Activated T-cell treated with anti-CD3 and anti-CD28 coated beads, Interleukin-2, amount 50 U/mL, for 1 hour (primary cell): ENCODE measurements around the gene KRT34.
"Not testable (repeated sequence)": the region's sequence is repeated elsewhere in the genome, so short reads cannot be mapped to it uniquely, and the experiment has no call there.

Source experiments
- DNase-seq: peaks from one replicate; pipeline ENCODE4 v3.0.0-alpha.2; 2020

The KRT34 gene

DNA sequence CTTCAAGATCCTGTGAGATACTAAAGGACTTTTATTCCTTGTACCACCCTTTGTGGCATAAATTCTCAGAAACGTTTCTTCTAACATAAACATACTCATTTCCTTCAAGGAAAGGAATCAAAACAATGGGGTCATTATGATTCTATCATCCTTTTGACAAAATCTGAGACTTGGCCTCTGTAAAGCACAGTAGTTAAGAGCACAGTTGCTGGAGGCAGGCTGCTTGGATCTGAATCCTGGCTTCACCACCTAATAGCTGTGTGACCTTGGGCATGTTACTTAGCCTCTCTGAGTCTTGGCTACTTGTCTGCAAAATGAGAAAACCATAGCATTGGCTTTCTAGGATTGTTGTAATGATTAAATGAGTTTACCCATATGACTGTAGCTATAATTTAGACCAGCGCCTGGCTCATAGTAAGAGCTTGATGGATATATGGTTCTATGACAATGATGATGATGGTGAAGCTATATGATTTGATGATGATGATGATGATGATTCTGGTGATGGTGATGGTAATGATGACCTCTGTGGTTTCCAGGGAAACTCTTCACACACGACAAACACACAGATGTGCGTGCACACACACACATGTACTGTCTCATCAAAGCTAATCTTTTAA lies 21.4 kb upstream of the KRT34 start:
- DNase-seq: no peak

DNA sequence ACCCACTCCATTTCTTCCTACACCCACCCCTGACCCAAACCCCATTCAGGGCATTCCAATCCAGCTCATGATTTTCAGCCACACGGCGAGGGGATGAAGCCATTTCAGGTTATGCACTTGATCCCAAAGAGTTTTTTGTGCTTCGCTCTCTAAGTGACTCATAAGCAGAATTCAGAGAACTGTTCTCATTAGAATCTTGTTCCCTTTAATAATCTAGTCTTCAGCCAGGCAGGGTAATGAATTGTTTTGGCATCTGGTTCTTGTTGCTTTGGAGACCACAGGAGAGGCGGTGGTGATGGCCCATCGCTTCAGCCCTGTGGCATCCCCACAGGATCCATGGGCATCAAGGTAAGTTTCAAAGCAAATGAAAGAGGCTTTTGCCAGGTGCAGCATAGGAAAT lies 20.1 kb upstream of the KRT34 start:
- no peak for DNase-seq

DNA sequence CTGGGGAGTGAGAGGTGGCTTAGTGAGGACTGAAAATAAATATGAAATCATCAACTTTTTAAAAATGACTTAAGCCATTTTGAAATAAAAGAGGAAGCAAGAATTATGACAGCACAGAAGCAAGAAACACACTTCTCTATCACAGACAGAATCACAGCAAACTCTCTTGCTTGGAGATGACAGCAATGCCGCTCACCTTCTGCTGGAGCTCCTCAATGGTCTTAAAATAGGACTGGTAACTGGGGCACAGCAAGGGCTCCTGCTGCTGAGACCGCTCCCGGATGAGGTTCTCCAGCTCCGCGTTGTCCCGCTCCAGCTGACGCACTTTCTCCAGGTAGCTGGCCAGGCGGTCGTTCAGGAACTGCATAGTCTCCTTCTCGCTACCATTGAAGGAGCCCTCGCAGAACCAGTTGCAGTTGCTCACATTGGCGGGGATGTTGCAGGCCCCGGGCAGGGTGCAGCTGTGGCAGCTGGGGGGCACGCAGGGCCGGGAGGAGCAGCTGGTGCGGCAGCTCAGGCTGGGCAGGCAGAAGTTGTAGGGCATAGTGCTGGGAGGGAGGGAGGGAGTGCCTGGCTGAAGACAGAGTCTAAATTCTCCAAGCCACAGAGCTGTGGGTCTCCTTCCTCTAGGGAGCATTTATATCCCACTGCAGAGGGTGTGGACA lies 15.0 kb upstream of the KRT34 start, which contains the start of gene KRT31:
TSS of gene KRT31 (minus strand) at position 613 of the 665 bp plus-strand sequence. CDS start at position 544, 69 bp downstream.
- DNase-seq: no peak

DNA sequence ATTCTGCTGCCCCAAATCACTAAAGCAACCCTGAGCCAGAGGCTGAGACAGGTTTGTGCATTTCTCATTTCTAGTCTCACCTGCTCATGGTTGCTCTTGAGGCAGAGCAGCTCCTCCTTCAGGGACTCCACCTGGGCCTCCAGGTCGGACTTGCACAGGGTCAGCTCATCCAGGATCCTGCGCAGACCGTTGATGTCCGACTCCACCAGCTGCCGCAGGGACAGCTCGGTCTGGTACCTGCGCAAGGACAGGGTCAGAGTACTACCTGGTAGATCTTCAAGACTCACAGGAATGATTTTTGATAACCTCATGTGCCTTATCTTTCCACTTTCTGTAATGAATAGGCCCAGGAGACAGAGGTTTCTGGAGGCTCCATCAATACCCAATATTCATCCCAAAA lies 14.2 kb upstream of the KRT34 start:
- no peak for DNase-seq

DNA sequence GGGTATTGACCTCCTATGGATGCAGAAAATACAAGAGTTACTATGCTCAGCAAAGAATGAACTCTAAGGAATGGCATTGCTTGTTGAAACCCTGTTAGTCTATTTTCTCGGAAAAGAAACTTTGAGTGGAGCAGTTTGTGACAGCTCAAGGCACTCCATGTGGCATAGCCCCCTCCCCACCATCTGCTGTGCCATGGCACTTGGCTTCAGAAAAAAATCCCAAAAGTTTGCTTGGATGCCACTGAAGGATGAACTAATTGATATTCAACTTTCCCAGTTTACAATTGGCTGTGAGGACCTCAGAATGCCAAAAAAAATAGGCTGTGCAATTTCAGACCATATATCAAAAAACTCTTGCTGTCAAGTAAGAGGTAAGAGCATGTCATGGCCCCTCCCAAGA lies 13.5 kb upstream of the KRT34 start:
- no peak for DNase-seq

DNA sequence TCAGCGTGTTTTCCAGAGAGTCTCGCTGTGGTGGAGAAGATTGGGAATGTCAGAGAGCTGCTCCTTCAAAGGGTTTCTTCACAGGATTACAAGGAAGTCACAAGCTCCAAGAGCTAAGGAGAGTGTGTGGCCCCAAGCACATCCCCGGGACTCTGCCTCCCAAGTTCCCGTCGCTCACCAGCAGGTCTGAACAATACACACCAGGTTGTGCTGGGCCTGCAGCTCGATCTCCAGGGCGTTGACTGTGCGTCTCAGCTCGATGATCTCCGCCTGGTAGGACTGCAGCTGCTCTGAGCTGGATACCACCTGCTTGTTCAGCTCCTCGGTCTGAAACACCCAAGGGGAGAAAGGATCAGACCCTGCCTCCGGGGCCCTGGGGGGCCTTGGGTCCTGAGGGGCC lies 12.9 kb upstream of the KRT34 start:
- DNase-seq: not testable (repeated sequence)

DNA sequence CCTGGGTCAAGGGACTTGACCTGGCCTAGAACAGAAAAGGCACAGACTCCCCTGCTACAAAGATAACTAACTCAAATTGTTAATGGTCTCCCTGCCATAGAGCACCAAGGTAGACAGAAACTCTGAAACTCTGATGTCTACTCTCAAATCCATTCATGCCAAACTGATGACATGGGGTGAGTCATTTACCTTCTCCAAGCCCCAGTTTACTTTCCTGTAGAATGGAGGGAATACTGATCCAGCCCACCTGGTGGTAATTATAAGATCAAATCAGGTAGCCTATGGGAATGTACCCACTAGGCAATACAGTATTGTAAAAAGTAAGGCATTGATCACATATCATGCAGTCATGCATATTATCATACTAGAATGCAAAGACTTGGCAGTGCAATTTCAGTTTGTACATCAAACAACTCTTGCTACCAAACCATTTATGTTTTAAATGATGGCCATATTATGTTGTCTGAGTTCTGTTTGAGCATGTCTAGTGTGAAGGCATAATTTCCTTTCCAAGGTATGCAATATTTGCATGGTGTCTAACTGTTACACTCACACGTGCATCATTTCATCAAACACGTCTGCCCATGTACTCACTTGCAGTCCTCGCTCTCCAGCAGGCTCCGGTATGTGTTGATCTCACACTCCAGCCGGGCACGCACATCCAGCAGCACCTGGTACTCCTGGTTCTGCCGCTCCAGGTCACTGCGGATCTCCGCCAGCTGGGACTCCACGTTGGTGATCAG lies 12.3 kb upstream of the KRT34 start:
- no peak for DNase-seq

DNA sequence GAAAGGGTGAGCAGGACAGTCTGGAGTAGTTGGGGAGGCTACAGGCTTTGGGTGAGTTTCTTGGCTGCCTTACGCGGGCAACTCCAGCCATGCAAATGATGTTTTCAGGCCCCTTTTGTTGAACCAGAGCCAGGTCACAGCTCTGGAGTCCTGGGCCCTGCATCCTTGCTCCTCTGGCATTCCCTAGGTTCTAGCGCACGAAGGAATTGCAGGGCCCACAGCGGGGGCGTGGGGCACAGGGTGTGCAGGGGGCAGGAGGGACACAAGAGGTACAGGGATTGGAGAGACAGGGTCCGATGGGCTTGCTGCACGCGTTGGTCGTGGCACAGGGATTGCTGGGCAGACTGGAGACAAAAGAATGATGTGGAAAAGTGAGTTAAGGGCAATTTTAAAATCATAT lies 11.7 kb upstream of the KRT34 start:
- no peak for DNase-seq

DNA sequence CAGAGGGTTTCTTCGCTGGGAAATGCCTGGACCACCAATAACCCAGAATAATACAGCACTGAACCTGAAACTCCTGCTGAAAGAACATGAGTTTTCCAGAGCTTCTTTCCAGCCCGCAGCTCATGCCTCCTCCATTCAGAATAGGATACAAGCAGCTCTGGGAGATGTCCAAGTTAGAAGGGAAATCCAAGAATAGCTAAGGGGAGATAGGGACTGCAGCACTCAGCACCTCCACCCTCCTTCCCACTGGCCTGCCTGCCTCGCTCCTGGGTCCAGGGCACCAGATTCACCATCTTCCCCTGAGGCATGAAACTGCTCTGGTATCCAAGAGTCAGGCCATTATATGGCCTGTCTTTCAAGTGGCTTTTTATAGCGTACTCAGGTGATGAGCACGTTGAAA lies 11.2 kb upstream of the KRT34 start:
- DNase-seq: no peak

DNA sequence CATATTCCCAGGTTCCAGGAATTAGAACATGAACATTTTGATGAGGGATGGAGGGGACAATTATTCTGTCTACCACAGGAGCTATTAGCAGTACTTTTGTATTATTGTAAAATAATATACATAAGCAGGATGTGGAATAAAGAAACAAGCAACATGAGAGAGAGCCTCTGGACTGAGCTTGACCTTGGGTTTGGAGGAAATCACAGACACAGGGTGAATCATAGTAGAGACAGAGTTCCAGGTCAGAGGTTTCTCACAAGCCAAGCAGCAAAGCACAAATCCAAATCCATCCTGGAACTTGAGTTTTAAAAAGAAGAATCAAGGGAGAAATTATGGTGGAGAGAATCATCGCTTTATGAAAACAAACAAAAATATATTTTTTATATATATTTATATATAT lies 10.2 kb upstream of the KRT34 start:
- DNase-seq: no peak

DNA sequence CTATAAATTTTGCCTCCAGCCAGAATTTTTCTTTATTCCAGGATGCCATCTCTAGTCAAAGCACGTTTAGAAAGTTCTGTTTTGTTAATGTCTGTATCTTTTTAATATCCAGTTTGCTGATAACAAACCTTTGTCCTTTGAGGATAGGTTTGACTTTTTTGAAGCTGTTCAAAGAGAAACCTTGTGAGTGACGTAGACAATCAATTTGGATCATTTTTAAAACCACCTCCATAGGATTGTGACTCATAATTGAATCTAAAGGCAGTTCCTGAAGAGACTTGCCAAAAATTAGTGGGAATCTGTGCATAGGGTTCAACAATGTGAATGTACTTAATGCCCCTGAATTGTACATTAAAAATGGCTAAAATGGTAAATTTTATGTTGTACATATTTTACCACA lies 9.4 kb upstream of the KRT34 start:
- no peak for DNase-seq

DNA sequence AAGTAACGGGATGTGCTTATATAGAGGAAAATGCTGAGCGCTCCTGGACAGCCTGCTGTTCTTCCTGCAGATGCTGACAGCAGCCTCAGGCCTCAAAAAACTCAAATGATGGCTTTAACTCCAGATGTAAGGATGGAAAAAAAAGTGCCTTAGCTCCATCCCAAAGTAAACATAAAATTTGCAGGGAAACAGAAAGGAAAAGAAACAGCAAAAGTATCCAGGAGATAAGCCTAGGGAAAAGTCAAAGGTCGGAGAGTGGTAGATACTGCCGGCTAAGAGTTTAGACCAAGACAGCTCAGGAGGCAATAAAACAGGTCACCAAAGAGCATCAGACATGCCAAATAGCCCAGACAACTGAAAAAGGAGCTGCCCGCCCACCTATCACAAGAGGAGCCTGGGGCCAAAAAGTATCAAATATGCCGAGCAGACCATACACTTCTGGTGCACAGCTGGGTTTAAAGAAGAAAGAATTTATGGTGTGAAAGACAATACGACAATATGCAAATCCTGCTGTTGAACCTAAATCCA lies 8.4 kb upstream of the KRT34 start:
- DNase-seq: no peak

DNA sequence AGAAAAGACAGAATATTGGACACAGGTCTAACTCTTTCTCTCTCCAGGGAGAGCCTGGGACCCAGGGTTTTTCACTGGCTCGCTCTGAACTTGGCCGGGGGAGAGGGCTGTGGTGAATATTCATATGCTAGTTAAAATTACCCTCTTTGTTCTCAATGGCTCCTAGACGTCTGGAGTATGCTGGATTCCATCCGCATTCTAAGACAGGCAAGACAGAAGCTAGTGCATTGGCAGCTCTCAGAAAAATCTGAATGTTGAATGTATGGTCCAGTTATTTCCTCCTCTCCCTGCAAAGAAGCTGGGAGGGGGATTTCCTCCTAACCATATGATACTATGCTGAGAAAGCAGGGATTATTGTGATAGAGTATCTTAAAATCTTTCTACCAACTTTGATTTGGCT lies 5.6 kb upstream of the KRT34 start:
- no peak for DNase-seq

DNA sequence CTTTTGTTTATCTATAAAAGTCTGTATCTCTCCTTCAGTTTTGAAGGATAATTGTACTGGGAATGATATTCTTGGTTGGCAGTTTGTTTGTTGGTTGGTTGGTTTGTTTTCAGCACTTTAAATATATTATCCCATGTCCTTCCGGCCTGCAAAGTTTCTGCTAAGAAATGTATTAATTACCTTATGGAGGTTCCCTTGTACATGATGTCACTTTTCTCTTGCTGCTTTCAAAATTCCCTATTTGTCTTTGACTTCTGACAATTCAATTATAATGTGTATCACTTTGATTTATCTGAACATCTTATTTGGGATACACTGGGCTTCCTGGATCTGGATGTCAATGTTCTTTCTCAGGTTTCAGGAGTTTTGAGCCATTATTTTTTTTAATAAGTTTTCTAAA lies 4.1 kb upstream of the KRT34 start:
- no peak for DNase-seq

DNA sequence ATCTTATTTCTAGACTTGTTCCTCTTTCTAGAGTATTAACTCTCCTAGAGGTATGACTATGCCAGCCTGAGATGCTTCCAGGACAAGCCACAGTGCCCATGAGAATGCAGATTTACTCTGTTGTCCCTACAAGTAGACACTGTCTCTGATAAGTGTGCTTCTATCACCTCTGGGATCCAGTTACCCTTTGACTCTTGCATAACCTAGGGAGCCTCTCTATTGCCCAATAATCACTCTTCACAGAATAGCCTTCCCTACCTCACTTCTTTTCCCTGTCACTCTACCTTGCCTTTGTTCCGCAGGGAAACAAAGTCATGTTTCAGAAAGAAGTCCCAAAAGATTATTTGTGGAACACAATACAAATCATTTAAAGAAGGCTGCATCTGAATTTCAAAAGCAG lies 1.6 kb upstream of the KRT34 start:
- DNase-seq: no peak

DNA sequence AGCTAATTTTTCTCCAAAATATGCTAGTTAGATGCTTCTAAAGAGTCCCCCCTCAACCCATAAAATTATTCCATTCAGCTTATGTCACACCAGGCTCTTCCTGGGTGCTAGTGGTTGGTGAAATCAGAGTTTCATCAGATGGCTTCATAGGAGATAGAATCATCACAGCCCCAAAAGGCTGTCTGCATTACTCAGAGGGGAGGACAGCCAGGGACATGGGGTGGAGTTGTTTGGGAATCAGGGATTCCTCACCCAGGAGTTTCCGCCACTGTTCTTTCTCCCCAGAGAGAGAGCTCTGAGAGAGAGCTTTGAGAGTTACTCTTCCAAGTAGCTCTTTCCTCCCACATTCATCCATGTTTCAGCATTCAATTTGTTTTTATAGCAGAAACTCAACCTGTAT lies 288 bp upstream of the KRT34 start:
- DNase-seq: no peak

DNA sequence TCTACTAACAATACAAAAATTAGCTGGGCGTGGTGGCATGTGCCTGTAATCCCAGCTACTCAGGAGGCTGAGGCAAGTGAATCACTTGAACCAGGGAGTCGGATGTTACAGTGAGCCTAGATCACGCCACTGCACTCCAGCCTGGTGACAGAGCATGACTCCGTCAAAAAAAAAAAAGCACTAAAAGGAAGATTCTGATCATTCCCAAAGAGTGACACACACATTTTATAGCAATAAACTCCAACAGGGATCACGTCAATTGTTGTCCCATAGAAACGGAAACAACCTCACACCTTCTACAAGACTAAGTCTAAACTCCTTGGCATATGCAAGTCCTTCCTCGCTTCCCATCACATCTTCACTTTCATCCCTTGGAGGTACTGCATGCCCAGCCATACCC lies 2.0 kb downstream of the KRT34 start:
- DNase-seq: not testable (repeated sequence)

DNA sequence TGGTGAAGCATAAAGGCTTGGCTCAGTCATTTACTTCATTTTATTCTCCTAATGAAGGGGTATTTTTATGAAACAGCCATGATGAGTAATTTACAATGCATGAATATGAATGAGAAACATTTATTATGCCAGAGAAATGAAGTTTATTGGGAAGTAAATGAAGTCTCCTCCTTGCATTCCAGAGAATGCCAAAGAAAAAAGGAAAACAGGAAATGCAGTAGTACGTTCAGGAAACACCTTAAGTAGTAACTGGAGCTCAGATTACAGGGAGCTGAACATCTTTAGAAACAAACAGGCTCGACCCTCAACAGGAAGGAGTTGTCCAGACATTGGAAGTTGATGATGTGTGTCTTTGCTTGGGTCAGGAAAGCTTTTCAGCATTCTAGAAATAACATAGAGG lies 4.6 kb downstream of the KRT34 start:
- DNase-seq: no peak

DNA sequence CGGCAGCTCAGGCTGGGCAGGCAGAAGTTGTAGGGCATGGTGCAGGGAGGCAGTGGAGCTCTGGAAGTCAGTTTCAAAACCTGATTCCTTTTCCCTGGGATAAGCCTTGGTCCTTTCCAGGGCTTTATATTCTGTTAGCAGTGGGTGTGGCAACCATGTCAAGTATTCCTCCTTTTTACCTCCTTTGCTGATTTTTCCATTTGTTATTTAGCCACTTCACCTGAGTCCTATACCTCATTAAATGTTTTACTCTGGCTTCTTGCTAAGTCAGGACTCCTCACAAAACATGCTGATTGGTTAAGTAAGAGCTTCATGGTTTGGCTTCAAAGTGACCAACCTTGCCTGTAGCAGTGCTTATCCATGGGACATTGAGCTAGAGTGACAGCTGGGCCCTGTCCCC lies 12.4 kb downstream of the KRT34 start, which contains the start of gene KRT33B:
TSS of gene KRT33B (minus strand) at position 101 of the 400 bp plus-strand sequence. CDS start at position 38, 63 bp downstream.
- DNase-seq: no peak

DNA sequence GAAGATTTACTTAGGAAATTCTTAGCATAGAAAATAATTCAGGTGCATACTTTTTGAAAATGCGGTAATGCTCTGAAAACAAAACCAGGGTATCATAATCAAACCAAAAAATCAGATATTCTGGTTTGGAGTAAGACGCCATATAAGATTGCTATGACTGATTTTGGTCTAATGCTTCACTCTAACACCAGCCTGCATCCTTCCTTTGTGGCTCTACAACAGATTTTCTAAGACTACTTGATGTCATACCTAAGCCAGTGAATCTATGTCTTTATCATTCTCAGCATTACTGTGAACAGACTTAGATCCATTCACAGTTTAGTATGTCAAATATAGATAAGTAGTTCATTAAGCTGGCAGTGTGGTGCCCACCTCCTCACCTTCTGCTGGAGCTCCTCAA lies 13.1 kb downstream of the KRT34 start:
- no peak for DNase-seq

DNA sequence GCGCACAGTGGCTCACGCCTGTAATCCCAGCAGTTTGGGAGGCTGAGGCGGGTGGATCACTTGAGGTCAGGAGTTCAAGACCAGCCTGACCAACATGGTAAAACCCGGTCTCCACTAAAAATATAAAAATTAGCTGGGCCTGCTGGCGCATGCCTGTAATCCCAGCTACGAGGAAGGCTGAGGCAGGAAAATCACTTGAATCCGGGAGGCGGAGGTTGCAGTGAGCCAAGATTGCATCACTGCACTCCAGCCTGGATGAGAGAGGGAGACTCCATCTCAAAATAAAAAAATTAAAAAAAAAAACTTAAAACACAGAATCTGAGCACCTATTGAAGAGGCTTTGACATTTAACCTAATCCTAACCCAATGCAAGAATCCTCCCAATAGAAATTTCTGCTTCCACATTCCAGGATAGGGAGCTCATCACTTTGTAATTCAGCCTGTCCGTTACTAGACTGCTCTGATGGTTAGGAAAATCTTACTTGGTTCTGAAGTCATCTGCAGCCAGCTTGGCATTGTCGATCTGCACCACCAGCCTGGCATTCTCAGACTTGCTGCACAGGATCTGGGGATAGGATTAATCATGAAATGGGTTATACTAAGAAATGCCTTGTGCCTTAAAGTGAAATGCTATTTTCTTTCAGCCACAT lies 14.6 kb downstream of the KRT34 start:
- no peak for DNase-seq

DNA sequence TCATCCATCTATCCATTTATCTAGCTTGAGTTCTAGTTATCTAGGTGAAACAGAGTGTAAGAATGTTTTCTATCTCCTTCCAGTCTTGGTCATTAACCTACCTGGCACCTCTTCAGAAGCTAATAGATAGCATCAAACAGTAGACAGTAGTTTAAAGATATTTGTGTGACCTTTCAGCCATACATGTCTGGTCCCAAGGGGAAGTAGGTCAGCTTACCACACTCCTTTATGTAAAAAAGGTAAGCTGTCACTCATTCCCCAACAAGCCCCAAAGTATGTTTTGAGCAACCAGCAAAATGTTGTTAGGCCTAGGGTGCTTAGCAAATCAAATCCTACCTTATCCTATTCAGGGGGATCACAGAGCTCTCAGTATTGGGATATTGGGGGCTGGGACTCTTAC lies 16.0 kb downstream of the KRT34 start:
- DNase-seq: no peak

DNA sequence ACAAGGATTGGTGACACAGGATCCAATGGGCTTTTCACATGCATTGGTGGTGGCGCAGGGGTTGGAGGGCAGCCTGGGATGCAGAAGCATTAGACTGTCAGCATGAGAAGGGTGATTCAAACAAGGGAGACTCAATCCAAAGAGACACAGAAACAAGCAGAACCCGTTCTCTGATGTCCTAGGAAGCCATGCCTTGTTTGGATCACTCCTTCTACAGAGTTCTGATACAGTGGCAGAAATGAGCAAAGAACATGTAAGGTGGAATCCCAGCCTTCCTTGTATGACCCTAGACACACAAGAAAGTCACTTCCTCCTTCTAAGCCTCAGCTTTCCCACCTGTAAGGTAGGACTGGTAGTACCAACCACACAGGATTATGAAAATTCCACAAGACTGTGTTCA lies 18.2 kb downstream of the KRT34 start:
- DNase-seq: no peak
